HCT116 (cell line): ENCODE measurements around the gene FECH. TPM values are rescaled to one million over a fixed set of nuclear protein-coding genes. Genes with fewer than 3 reads are reported as not detected.

Source experiments
- ATAC-seq: fragments of 200-7000 bp; cut with Tn5 transposase; 2 replicates; pipeline ENCODE4 v1.9.1; 2020; ENCODE audit warnings: mild to moderate bottlenecking, moderate library complexity
- BruUV-seq: library from RNA; stranded (reverse); fragments of 400-500 nt; replicated peaks from 2 replicates; lab custom pipeline; 2021; lab: Mats Ljungman, UMichigan
- CTCF ChIA-PET: fragments of 300-600 bp; sonication (Branson Sonifier 250); formaldehyde crosslinking; loops from one replicate; lab custom pipeline; 2021; ENCODE audit warnings: antibody characterized with exemption; lab: Charles Lee
- POLR2A ChIA-PET: fragments of 300-600, 350-600 bp; sonication (Branson Sonifier 250); formaldehyde crosslinking; loops from one replicate; lab custom pipeline; 2021; ENCODE audit warnings: antibody characterized with exemption; lab: Charles Lee
- RAD21 ChIA-PET, 2 experiments: fragments of 300-600 bp; sonication (Branson Sonifier 250); formaldehyde crosslinking; loops; one replicate each; lab custom pipeline; 2023; ENCODE audit warnings: low total read pairs in 2 of 2; ENCODE audit not compliant: uncharacterized antibody in 2 of 2, unreplicated experiment in 2 of 2, low non-redundant PET in 1 of 2; lab: Charles Lee
- DNase-seq: peaks from one replicate; pipeline ENCODE4 v3.0.0-alpha.2; 2010; ENCODE audit warnings: low read depth, low spot score
- H2AFZ ChIP-seq: fragments of 200-600 bp; shearing (Covaris generic), sonication (generic); 2 replicates; pipeline ENCODE4 v1.6.1; 2017; ENCODE audit warnings: low read depth, mixed run types, mixed read lengths, antibody characterized with exemption, low read length; ENCODE audit not compliant: poor library complexity, severe bottlenecking
- H3K27ac ChIP-seq: 2 replicates; pipeline ENCODE4 v1.5.1; 2012; ENCODE audit warnings: low read depth, low read length
- H3K27me3 ChIP-seq: fragments of 200-600 bp; sonication (generic); 2 replicates; pipeline ENCODE4 v1.6.1; 2016; ENCODE audit warnings: mixed run types, low read length, mixed read lengths; ENCODE audit not compliant: insufficient read depth
- H3K36me3 ChIP-seq, 2 experiments: fragments of 200-500 bp in 1 of 2; fragments of 200-600 bp in 1 of 2; sonication (Bioruptor generic) in 1 of 2; sonication (generic) in 1 of 2; 2 replicates each; pipeline versions ENCODE4 v1.5.1 to v1.6.1; 2014 to 2016; ENCODE audit warnings: low read length in 2 of 2, inconsistent platforms in 1 of 2, mixed read lengths in 1 of 2, mixed run types in 1 of 2; ENCODE audit not compliant: insufficient read depth in 2 of 2, control insufficient read depth in 1 of 2
- H3K4me1 ChIP-seq, 2 experiments: fragments of 200-600 bp in 1 of 2; sonication (generic) in 1 of 2; 2 replicates each; pipeline versions ENCODE4 v1.5.1 to v1.6.1; 2012 to 2017; ENCODE audit warnings: low read length in 2 of 2, inconsistent platforms in 1 of 2, mild to moderate bottlenecking in 1 of 2, mixed read lengths in 1 of 2, mixed run types in 1 of 2, moderate library complexity in 1 of 2; ENCODE audit not compliant: insufficient read depth in 2 of 2, control insufficient read depth in 1 of 2
- H3K4me2 ChIP-seq: fragments of 200-600 bp; sonication (generic); 2 replicates; pipeline ENCODE4 v1.6.1; 2017; ENCODE audit warnings: mixed run types, low read length, mixed read lengths
- H3K4me3 ChIP-seq, 2 experiments: fragments of 200-600 bp in 1 of 2; sonication (generic) in 1 of 2; replicated peaks in 1 of 2; 2 replicates each; pipeline ENCODE4 v1.5.1; 2011 to 2016; ENCODE audit warnings: low read length in 2 of 2, control low read depth in 1 of 2, low read depth in 1 of 2, mild to moderate bottlenecking in 1 of 2, mixed read lengths in 1 of 2, mixed run types in 1 of 2
- H3K79me2 ChIP-seq: fragments of 200-600 bp; sonication (generic); 2 replicates; pipeline ENCODE4 v1.6.1; 2017; ENCODE audit warnings: mild to moderate bottlenecking, mixed run types, low read length, moderate library complexity, mixed read lengths; ENCODE audit not compliant: insufficient read depth
- H3K9ac ChIP-seq: fragments of 200-600 bp; sonication (generic); 2 replicates; pipeline ENCODE4 v1.6.1; 2016; ENCODE audit warnings: low read length, mixed read lengths
- H3K9me2 ChIP-seq: fragments of 200-600 bp; sonication (generic), shearing (Covaris generic); 2 replicates; pipeline ENCODE4 v1.6.1; 2017; ENCODE audit warnings: mixed run types, mild to moderate bottlenecking, moderate library complexity; ENCODE audit not compliant: insufficient read depth
- H3K9me3 ChIP-seq, 2 experiments: fragments of 200-500 bp in 1 of 2; fragments of 200-600 bp in 1 of 2; sonication (Bioruptor generic) in 1 of 2; sonication (generic) in 1 of 2; 2 replicates each; pipeline ENCODE4 v1.6.1; 2014 to 2017; ENCODE audit warnings: low read length in 2 of 2, mixed read lengths in 2 of 2, inconsistent platforms in 1 of 2, low read depth in 1 of 2, mild to moderate bottlenecking in 1 of 2, mixed run types in 1 of 2, moderate library complexity in 1 of 2; ENCODE audit not compliant: control insufficient read depth in 1 of 2, insufficient read depth in 1 of 2
- H4K20me1 ChIP-seq: fragments of 200-600 bp; sonication (generic), shearing (Covaris generic); 2 replicates; pipeline ENCODE4 v1.6.1; 2017; ENCODE audit warnings: mixed run types, mild to moderate bottlenecking, moderate library complexity; ENCODE audit not compliant: insufficient read depth
- ATF3 ChIP-seq: IDR thresholded peaks from 2 replicates; pipeline ENCODE4 v1.6.1; 2012
- FOSL1 ChIP-seq: IDR thresholded peaks from 2 replicates; pipeline ENCODE4 v1.6.1; 2012; ENCODE audit warnings: low read depth
- JUND ChIP-seq: IDR thresholded peaks from 2 replicates; pipeline ENCODE4 v1.6.1; 2012
- MAX ChIP-seq: IDR thresholded peaks from 2 replicates; pipeline ENCODE4 v1.6.1; 2012
- POLR2A ChIP-seq: IDR thresholded peaks from 2 replicates; pipeline ENCODE4 v1.7.0; 2011; ENCODE audit warnings: borderline replicate concordance; ENCODE audit not compliant: insufficient read depth, insufficient read length; ENCODE audit errors: extremely low read depth
- RAD21 ChIP-seq: IDR thresholded peaks from 2 replicates; pipeline ENCODE4 v1.6.1; 2012; ENCODE audit warnings: low read depth, mild to moderate bottlenecking
- SIN3A ChIP-seq: IDR thresholded peaks from 2 replicates; pipeline ENCODE4 v1.6.1; 2012; ENCODE audit warnings: low read depth
- SP1 ChIP-seq: IDR thresholded peaks from 2 replicates; pipeline ENCODE4 v1.6.1; 2012; ENCODE audit warnings: low read depth
- SRF ChIP-seq: IDR thresholded peaks from 2 replicates; pipeline ENCODE4 v1.6.1; 2012; ENCODE audit warnings: low read depth
- YY1 ChIP-seq: IDR thresholded peaks from 2 replicates; pipeline ENCODE4 v1.6.1; 2011; ENCODE audit warnings: low read length, low read depth, moderate library complexity, mild to moderate bottlenecking; ENCODE audit not compliant: insufficient replicate concordance; ENCODE audit errors: extremely low read depth
- intact Hi-C: fragments of 100-400 bp; cut with micrococcal nuclease; formaldehyde crosslinking; loops from 2 replicates; pipeline ENCODE4 v1.10.0; 2022
- total RNA-seq: library from RNA; stranded (reverse); gene quantifications from one replicate; pipeline ENCODE4 v1.2.1, GENCODE V29; 2021; ENCODE audit not compliant: unreplicated experiment

Gene FECH
- total RNA-seq, 1 experiment from 2014 or later: 42.7 TPM

GRCh38 chr18:57505231-57505630 lies 81.3 kb downstream of the FECH start (continued):
- TF ChIP-seq JUND (no peak), POLR2A (no peak), SP1 (no peak)

- ChIA-PET POLR2A (no interaction called here), RAD21 (no interaction called here), CTCF (no interaction called here)
- H3K36me3 ChIP-seq: no peaks in the 10 kb centered on the region
- peaks cover 0 to 6% of the 10 kb centered on the region in 2 experiments; a peak in 3 of 4 replicates for H3K4me1 ChIP-seq
- no peaks in the 10 kb centered on the region for H4K20me1 ChIP-seq
- H3K79me2 ChIP-seq: no peaks in the 10 kb centered on the region
- no peak overlapping the region for H3K4me2 ChIP-seq
- no peak overlapping the region for H3K27ac ChIP-seq
- DNase-seq: no peak
- H2AFZ ChIP-seq: no peak overlapping the region
- H3K9me3 ChIP-seq: no peaks in the 10 kb centered on the region
- H3K9me2 ChIP-seq: no peaks in the 10 kb centered on the region
- H3K27me3 ChIP-seq: peaks cover 7% of the 10 kb centered on the region; the same call in 1 of the 2 replicates
- BruUV-seq: no TSS peak
- no peak overlapping the region for H3K4me3 ChIP-seq
- no peak overlapping the region for H3K9ac ChIP-seq
- ATAC-seq: no peak
- intact Hi-C loops: no loop called here
- no peak for TF ChIP-seq MAX
- no peak for TF ChIP-seq RAD21
- no peak for TF ChIP-seq FOSL1
- TF ChIP-seq YY1: no peak
- no peak for TF ChIP-seq SRF
- TF ChIP-seq ATF3: no peak
- TF ChIP-seq SIN3A: no peak
- TF ChIP-seq, all 23 proteins: peak for 0
These were observed 83.9 kb downstream of the FECH start for GRCh38 chr18:57502624-57503023.
